Coronary artery (tissue), 2 donors: ENCODE measurements around the gene C14orf93.

Experiments
- DNase-seq: peaks from one replicate; pipeline ENCODE4 v3.0.0-alpha.2; 2017; ENCODE audit warnings: low spot score
- H3K27ac ChIP-seq, 2 donors: fragments of 200-600 bp; sonication (generic); one replicate each; pipeline ENCODE4 v1.5.1; 2016 to 2019
- H3K4me3 ChIP-seq: fragments of 200-600 bp; sonication (generic); 2 replicates; pipeline ENCODE4 v1.5.1; 2016; ENCODE audit warnings: mild to moderate bottlenecking, moderate library complexity
- TF ChIP-seq, protein P1 (sequence below): fragments of 200-600 bp; sonication (generic); IDR thresholded peaks from one replicate; pipeline ENCODE4 v1.5.1; 2019; ENCODE audit warnings: antibody characterized with exemption

C14orf93 gene

GRCh38 chr14:23009939-23010726, at the start of gene C14orf93:
TSS of gene C14orf93 (minus strand) at chr14:23010143. CDS start at chr14:22999023, 11,120 bp downstream.
- H3K27ac ChIP-seq = peak within 1 kb of the TSS; percentile 76 to 83
- TF ChIP-seq, protein P1, sequence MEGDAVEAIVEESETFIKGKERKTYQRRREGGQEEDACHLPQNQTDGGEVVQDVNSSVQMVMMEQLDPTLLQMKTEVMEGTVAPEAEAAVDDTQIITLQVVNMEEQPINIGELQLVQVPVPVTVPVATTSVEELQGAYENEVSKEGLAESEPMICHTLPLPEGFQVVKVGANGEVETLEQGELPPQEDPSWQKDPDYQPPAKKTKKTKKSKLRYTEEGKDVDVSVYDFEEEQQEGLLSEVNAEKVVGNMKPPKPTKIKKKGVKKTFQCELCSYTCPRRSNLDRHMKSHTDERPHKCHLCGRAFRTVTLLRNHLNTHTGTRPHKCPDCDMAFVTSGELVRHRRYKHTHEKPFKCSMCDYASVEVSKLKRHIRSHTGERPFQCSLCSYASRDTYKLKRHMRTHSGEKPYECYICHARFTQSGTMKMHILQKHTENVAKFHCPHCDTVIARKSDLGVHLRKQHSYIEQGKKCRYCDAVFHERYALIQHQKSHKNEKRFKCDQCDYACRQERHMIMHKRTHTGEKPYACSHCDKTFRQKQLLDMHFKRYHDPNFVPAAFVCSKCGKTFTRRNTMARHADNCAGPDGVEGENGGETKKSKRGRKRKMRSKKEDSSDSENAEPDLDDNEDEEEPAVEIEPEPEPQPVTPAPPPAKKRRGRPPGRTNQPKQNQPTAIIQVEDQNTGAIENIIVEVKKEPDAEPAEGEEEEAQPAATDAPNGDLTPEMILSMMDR = no peak
- peak within 1 kb of the TSS; percentile 76 for H3K4me3 ChIP-seq
- DNase-seq = peak; percentile 85

- DNase-seq = no peak
- TF ChIP-seq, protein P1 = no peak
- H3K27ac ChIP-seq = no peak overlapping the region
Measured at GRCh38 chr14:23058654-23059504, 48.9 kb upstream of the C14orf93 start.

DNA sequence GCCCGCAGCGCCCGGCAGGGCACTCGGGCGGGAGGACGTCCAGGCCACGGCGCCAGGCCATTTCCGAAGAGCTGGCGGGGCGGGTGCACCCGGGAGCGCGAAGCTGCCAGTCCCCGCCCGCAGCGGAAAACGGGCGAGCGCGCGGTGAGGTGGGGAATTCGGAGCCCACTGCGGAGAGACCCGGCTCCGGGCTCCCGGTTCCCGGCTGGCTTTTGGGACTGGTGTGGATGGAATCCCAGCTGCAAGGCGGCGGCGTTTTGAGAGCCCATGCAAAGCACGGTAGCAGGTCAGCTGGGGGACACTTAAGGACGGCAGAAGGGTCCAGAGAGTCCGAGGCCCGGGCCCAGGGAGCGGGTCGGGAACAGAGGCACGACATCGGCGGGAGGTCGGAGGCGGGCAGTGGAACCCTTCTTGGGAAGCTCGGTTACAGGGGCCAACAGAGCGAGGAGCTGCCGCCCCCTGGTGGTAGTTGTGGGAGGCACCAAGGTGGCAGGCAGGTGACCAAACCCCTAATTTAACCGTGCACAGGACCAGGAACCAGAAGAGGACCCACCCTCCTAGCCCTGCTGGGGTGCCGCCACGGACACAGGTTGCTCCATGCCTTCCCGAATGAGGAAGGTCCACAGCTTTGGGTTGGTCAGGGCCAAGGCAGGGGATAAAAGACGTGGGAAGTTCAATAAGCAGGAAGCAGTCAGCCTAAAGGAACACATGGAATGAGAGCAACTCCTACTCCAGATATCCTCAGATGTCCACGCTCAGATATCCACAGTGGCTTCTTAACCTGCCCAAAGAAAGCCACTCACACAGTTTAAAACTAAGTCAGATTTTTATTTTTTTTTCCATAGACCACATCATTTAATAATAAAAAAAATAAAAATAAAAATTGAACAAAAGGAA, 48.1 kb upstream of the C14orf93 start:
- peak overlapping the region; percentile 82 for H3K4me3 ChIP-seq
- peak; percentile 86 for DNase-seq
- TF ChIP-seq, protein P1 = peak; percentile 96
- peak overlapping the region; percentile 33 to 85 for H3K27ac ChIP-seq

More at GRCh38 chr14:23058654-23059504, 48.9 kb upstream of the C14orf93 start:
- H3K4me3 ChIP-seq = no peak overlapping the region

GRCh38 chr14:23056956-23057756, 47.2 kb upstream of the C14orf93 start, which contains the start of gene CDH24:
TSS of gene CDH24 (minus strand) at chr14:23057520. CDS start at chr14:23055733, 1,787 bp downstream.
- H3K27ac ChIP-seq = peak within 1 kb of the TSS; percentile 33 to 85
- no peak for DNase-seq

GRCh38 chr14:23056145-23056955, 46.4 kb upstream of the C14orf93 start:
- DNase-seq = no peak
- Histone ChIP-seq H3K4me3 (peak overlapping the region; percentile 82), H3K27ac (no peak overlapping the region)
- TF ChIP-seq, protein P1 = peak; percentile 25

More at GRCh38 chr14:23056956-23057756, 47.2 kb upstream of the C14orf93 start, which contains the start of gene CDH24:
- TF ChIP-seq, protein P1 = no peak
- H3K4me3 ChIP-seq = peak within 1 kb of the TSS; percentile 82
